Measurements from ENCODE around the gene NHLH2. TPM values are rescaled to one million over a fixed set of nuclear protein-coding genes. Genes with fewer than 3 reads are reported as not detected.

Gene NHLH2
- total RNA-seq, 1 donor from 2014 or later: not detected

GRCh38 chr1:115809076-115809475 lies 31.9 kb downstream of the NHLH2 start:
- DNase-seq (ENCODE audit: low spot score): no peak
- ATAC-seq: no peak

GRCh38 chr1:115807723-115808122 lies 33.2 kb downstream of the NHLH2 start:
- peak; percentile 91 for ATAC-seq
- no peak for DNase-seq (ENCODE audit: low spot score)

- DNase-seq (ENCODE audit: low spot score) (no peak), ATAC-seq (no peak)
Measured at GRCh38 chr1:115805597-115805996, 35.3 kb downstream of the NHLH2 start.

GRCh38 chr1:115802416-115802815 lies 38.5 kb downstream of the NHLH2 start:
- DNase-seq (ENCODE audit: low spot score): no peak
- no peak for ATAC-seq

GRCh38 chr1:115797486-115797885 lies 43.4 kb downstream of the NHLH2 start:
- no peak for DNase-seq (ENCODE audit: low spot score)
- no peak for ATAC-seq

- DNase-seq (ENCODE audit: low spot score): no peak
- ATAC-seq: no peak
Measured at GRCh38 chr1:115796897-115797296, 44.0 kb downstream of the NHLH2 start.

GRCh38 chr1:115796036-115796435 lies 44.9 kb downstream of the NHLH2 start:
- ATAC-seq (no peak), DNase-seq (ENCODE audit: low spot score) (no peak)

GRCh38 chr1:115794976-115795639 lies 45.8 kb downstream of the NHLH2 start:
- ATAC-seq: no peak
- DNase-seq (ENCODE audit: low spot score): no peak

- ATAC-seq: no peak
- DNase-seq (ENCODE audit: low spot score): no peak
Measured at GRCh38 chr1:115793162-115793561, 47.8 kb downstream of the NHLH2 start.

- DNase-seq (ENCODE audit: low spot score) (no peak), ATAC-seq (no peak)
Measured at GRCh38 chr1:115791816-115792215, 49.1 kb downstream of the NHLH2 start.

- DNase-seq (ENCODE audit: low spot score) (no peak), ATAC-seq (no peak)
Measured at GRCh38 chr1:115790846-115791245, 50.1 kb downstream of the NHLH2 start.

GRCh38 chr1:115790356-115790755 lies 50.6 kb downstream of the NHLH2 start:
- DNase-seq (ENCODE audit: low spot score): no peak
- ATAC-seq: no peak

Other genes with a start within 250 kb of the NHLH2 start
- gene VANGL1, start 199.2 kb downstream of the NHLH2 start, total RNA-seq: 3.6 TPM
- 0.13 TPM for gene CASQ2, start 72.4 kb downstream of the NHLH2 start, total RNA-seq
- 0.23 TPM for gene SLC22A15, start 135.4 kb upstream of the NHLH2 start, total RNA-seq

Measured in left lobe of liver (tissue), 2 donors.